T47D (cell line): Measurements from ENCODE around the gene TK2.

Experiments used
- DNase-seq, 2 experiments: peaks; one replicate each; pipeline versions ENCODE4 v3.0.0 to v3.0.0-alpha.2; 2011 to 2012; ENCODE audit warnings: low read depth in 1 of 2, low spot score in 1 of 2
- JUND ChIP-seq: IDR thresholded peaks from 2 replicates; pipeline ENCODE4 v1.6.1; 2012; ENCODE audit warnings: low read depth
- in situ Hi-C: cut with HindIII; loops from 2 replicates; pipeline ENCODE4 v1.10.0; 2016; ENCODE audit warnings: low sequenced_read_pairs, low pct_unique_long_range_greater_than_20kb

Gene TK2

GRCh38 chr16:66551348-66551759 lies 1.4 kb upstream of the TK2 start:
- DNase-seq = peak in 1 of 2 experiments; percentile 34
- TF ChIP-seq JUND = no peak
- in situ Hi-C loops = no loop called here

- no peak for TF ChIP-seq JUND
- in situ Hi-C loops = no loop called here
- DNase-seq = no peak
These were observed 1.1 kb downstream of the TK2 start for GRCh38 chr16:66548868-66549267.

GRCh38 chr16:66548068-66548467 lies 1.9 kb downstream of the TK2 start:
- in situ Hi-C loops = no loop called here
- no peak for TF ChIP-seq JUND
- no peak for DNase-seq

GRCh38 chr16:66547101-66547989 lies 2.6 kb downstream of the TK2 start:
- in situ Hi-C loops = no loop called here
- TF ChIP-seq JUND = no peak
- DNase-seq = no peak

- in situ Hi-C loops = no loop called here
- TF ChIP-seq JUND = no peak
- DNase-seq = no peak
These were observed 5.7 kb downstream of the TK2 start for GRCh38 chr16:66544016-66544757.

GRCh38 chr16:66543541-66543940 lies 6.4 kb downstream of the TK2 start:
- in situ Hi-C loops = no loop called here
- DNase-seq = no peak
- no peak for TF ChIP-seq JUND

- no peak for TF ChIP-seq JUND
- DNase-seq = no peak
- in situ Hi-C loops = no loop called here
These were observed 7.5 kb downstream of the TK2 start for GRCh38 chr16:66542396-66542795.

GRCh38 chr16:66541388-66542355 lies 8.2 kb downstream of the TK2 start:
- in situ Hi-C loops = no loop called here
- DNase-seq = no peak
- TF ChIP-seq JUND = no peak

GRCh38 chr16:66539623-66540469 lies 10.1 kb downstream of the TK2 start:
- no peak for DNase-seq
- in situ Hi-C loops = no loop called here

GRCh38 chr16:66538910-66539309 lies 11.0 kb downstream of the TK2 start:
- in situ Hi-C loops = no loop called here
- no peak for TF ChIP-seq JUND
- no peak for DNase-seq

More at GRCh38 chr16:66539623-66540469, 10.1 kb downstream of the TK2 start:
- no peak for TF ChIP-seq JUND

GRCh38 chr16:66537236-66537635 lies 12.7 kb downstream of the TK2 start:
- in situ Hi-C loops = no loop called here
- DNase-seq = no peak
- TF ChIP-seq JUND = no peak
